Activated CD4-positive, alpha-beta T cell treated with anti-CD3 and anti-CD28 coated beads, Interleukin-2, amount 50 U/mL, for 16 hours (primary cell): ENCODE results near the gene MAST2.
"Not testable (repeated sequence)": the region's sequence is repeated elsewhere in the genome, so short reads cannot be mapped to it uniquely, and the experiment has no call there.

Experiments used
- DNase-seq: peaks from one replicate; pipeline ENCODE4 v3.0.0-alpha.2; 2020

Gene MAST2

GRCh38 chr1:45952072-45952471 lies 148.7 kb downstream of the MAST2 start:
- DNase-seq = no peak

- no peak for DNase-seq
Measured at GRCh38 chr1:45953934-45954847, 150.8 kb downstream of the MAST2 start.

GRCh38 chr1:45957684-45958083 lies 154.3 kb downstream of the MAST2 start:
- DNase-seq = no peak

GRCh38 chr1:45958317-45958716 lies 154.9 kb downstream of the MAST2 start:
- no peak for DNase-seq

GRCh38 chr1:45960930-45961715 lies 157.7 kb downstream of the MAST2 start:
- DNase-seq = no peak

- DNase-seq = not testable (repeated sequence)
Measured at GRCh38 chr1:45961936-45962335, 158.5 kb downstream of the MAST2 start.

- no peak for DNase-seq
Measured at GRCh38 chr1:45968941-45969666, 165.7 kb downstream of the MAST2 start.

GRCh38 chr1:45969866-45970265 lies 166.5 kb downstream of the MAST2 start:
- no peak for DNase-seq

GRCh38 chr1:45971335-45971734 lies 167.9 kb downstream of the MAST2 start:
- no peak for DNase-seq

- no peak for DNase-seq
Measured at GRCh38 chr1:45971922-45972531, 168.6 kb downstream of the MAST2 start.

GRCh38 chr1:45972621-45973020 lies 169.2 kb downstream of the MAST2 start:
- no peak for DNase-seq

- no peak for DNase-seq
Measured at GRCh38 chr1:45973121-45973520, 169.7 kb downstream of the MAST2 start.

- peak; percentile 10 for DNase-seq
Measured at GRCh38 chr1:45974541-45975269, 171.3 kb downstream of the MAST2 start.

GRCh38 chr1:45976623-45977022 lies 173.2 kb downstream of the MAST2 start:
- no peak for DNase-seq

- DNase-seq = no peak
Measured at GRCh38 chr1:45979074-45979777, 175.8 kb downstream of the MAST2 start.

GRCh38 chr1:45979778-45980176 lies 176.4 kb downstream of the MAST2 start:
- DNase-seq = no peak

GRCh38 chr1:45982359-45982758 lies 178.9 kb downstream of the MAST2 start:
- DNase-seq = no peak

- DNase-seq = no peak
Measured at GRCh38 chr1:45983967-45984366, 180.6 kb downstream of the MAST2 start.

- no peak for DNase-seq
Measured at GRCh38 chr1:45987204-45987603, 183.8 kb downstream of the MAST2 start.

GRCh38 chr1:45989249-45989648 lies 185.8 kb downstream of the MAST2 start:
- DNase-seq = no peak

GRCh38 chr1:45994423-45994822 lies 191.0 kb downstream of the MAST2 start:
- DNase-seq = no peak
